GM23338 (cell line): ENCODE data around the gene NKX2-3. TPM values are rescaled to one million over a fixed set of nuclear protein-coding genes. Genes with fewer than 3 reads are reported as not detected.

ENCODE experiments used
- ATAC-seq: fragments of 200-7000 bp; cut with Tn5 transposase; 3 replicates; pipeline ENCODE4 v1.9.1; 2020
- DNase-seq: peaks from one replicate; pipeline ENCODE4 v3.0.0-alpha.2; 2015; ENCODE audit warnings: low spot score
- H2AFZ ChIP-seq: fragments of 200-600 bp; sonication (generic); 2 replicates; pipeline ENCODE4 v1.8.0; 2016; ENCODE audit warnings: antibody characterized with exemption, mild to moderate bottlenecking, moderate library complexity
- H3F3A ChIP-seq: fragments of 200-600 bp; sonication (generic); replicated peaks from 2 replicates; pipeline ENCODE4 v1.8.0; 2017; ENCODE audit warnings: antibody characterized with exemption, mixed run types, low read depth
- H3K27ac ChIP-seq: fragments of 200-600 bp; sonication (generic); 2 replicates; pipeline ENCODE4 v1.6.1; 2016; ENCODE audit warnings: low read depth
- H3K27me3 ChIP-seq: fragments of 200-600 bp; sonication (generic); 2 replicates; pipeline ENCODE4 v1.8.0; 2016; ENCODE audit warnings: mild to moderate bottlenecking, mixed run types, moderate library complexity; ENCODE audit not compliant: insufficient read depth
- H3K36me3 ChIP-seq: fragments of 200-600 bp; sonication (generic); 2 replicates; pipeline ENCODE4 v1.8.0; 2016; ENCODE audit warnings: mild to moderate bottlenecking; ENCODE audit not compliant: insufficient read depth
- H3K4me1 ChIP-seq: fragments of 200-600 bp; sonication (generic); 2 replicates; pipeline ENCODE4 v1.8.0; 2016; ENCODE audit warnings: mild to moderate bottlenecking, moderate library complexity; ENCODE audit not compliant: insufficient read depth
- H3K4me2 ChIP-seq: fragments of 200-600 bp; sonication (generic); 2 replicates; pipeline ENCODE4 v1.7.1; 2017; ENCODE audit warnings: mixed run types
- H3K4me3 ChIP-seq: fragments of 200-600 bp; sonication (generic); 2 replicates; pipeline ENCODE4 v1.6.1; 2016; ENCODE audit warnings: mixed run types
- H3K79me2 ChIP-seq: fragments of 200-600 bp; sonication (generic); replicated peaks from 2 replicates; pipeline ENCODE4 v1.8.0; 2017; ENCODE audit warnings: mild to moderate bottlenecking; ENCODE audit not compliant: insufficient read depth
- H3K9me2 ChIP-seq: fragments of 200-600 bp; sonication (generic); 2 replicates; pipeline ENCODE4 v1.8.0; 2017; ENCODE audit not compliant: insufficient read depth
- H4K20me1 ChIP-seq: fragments of 200-600 bp; sonication (generic); replicated peaks from 2 replicates; pipeline ENCODE4 v1.8.0; 2017; ENCODE audit warnings: mild to moderate bottlenecking; ENCODE audit not compliant: insufficient read depth
- H3K27ac Mint-ChIP-seq: 2 replicates; pipeline ENCODE4 v1.8.0; 2020; ENCODE audit warnings: inconsistent platforms, mild to moderate bottlenecking, moderate library complexity, mixed read lengths
- H3K27me3 Mint-ChIP-seq: 3 replicates; pipeline ENCODE4 v1.8.0; 2022; ENCODE audit warnings: low read depth, mild to moderate bottlenecking, moderate library complexity, mixed read lengths, inconsistent platforms; ENCODE audit not compliant: insufficient read depth, poor library complexity
- H3K36me3 Mint-ChIP-seq: 3 replicates; pipeline ENCODE4 v1.8.0; 2021; ENCODE audit warnings: low read depth, mild to moderate bottlenecking, inconsistent platforms, moderate library complexity, mixed read lengths
- H3K4me1 Mint-ChIP-seq: 3 replicates; pipeline ENCODE4 v1.8.0; 2020; ENCODE audit warnings: mild to moderate bottlenecking, inconsistent platforms, mixed read lengths
- H3K4me3 Mint-ChIP-seq: 3 replicates; pipeline ENCODE4 v1.8.0; 2021; ENCODE audit warnings: moderate library complexity, mild to moderate bottlenecking, inconsistent platforms, mixed read lengths
- H3K9me3 Mint-ChIP-seq: 3 replicates; pipeline ENCODE4 v1.8.0; 2020; ENCODE audit warnings: moderate library complexity, mild to moderate bottlenecking, inconsistent platforms, mixed read lengths
- CREB1 ChIP-seq: fragments of 250-450 bp; sonication (Bioruptor Pico); IDR thresholded peaks from 2 replicates; pipeline ENCODE4 v1.5.0; 2020; ENCODE audit warnings: low read depth, mild to moderate bottlenecking, moderate library complexity
- ETS1 ChIP-seq: IDR thresholded peaks from 2 replicates; pipeline ENCODE4 v1.6.1; 2016; ENCODE audit warnings: antibody characterized with exemption
- EZH2 ChIP-seq: fragments of 200-600 bp; sonication (generic); IDR thresholded peaks from one replicate; pipeline ENCODE4 v1.8.0; 2017; ENCODE audit warnings: antibody characterized with exemption, mild to moderate bottlenecking, low read depth; ENCODE audit not compliant: unreplicated experiment
- EZH2phosphoT487 ChIP-seq: fragments of 200-600 bp; sonication (generic); IDR thresholded peaks from one replicate; pipeline ENCODE4 v1.8.1; 2018; ENCODE audit warnings: antibody characterized with exemption; ENCODE audit not compliant: unreplicated experiment
- JUNB ChIP-seq: IDR thresholded peaks from one replicate; pipeline ENCODE4 v1.6.1; 2016; ENCODE audit warnings: antibody characterized with exemption; ENCODE audit not compliant: unreplicated experiment
- NANOG ChIP-seq: IDR thresholded peaks from 2 replicates; pipeline ENCODE4 v1.6.1; 2016; ENCODE audit warnings: antibody characterized with exemption, borderline replicate concordance
- POLR2AphosphoS5 ChIP-seq: IDR thresholded peaks from 2 replicates; pipeline ENCODE4 v1.6.1; 2016; ENCODE audit warnings: antibody characterized with exemption, low read depth
- REST ChIP-seq: IDR thresholded peaks from one replicate; pipeline ENCODE4 v1.6.1; 2018; ENCODE audit warnings: antibody characterized with exemption; ENCODE audit not compliant: unreplicated experiment
- STAT1 ChIP-seq: IDR thresholded peaks from one replicate; pipeline ENCODE4 v1.6.1; 2016; ENCODE audit warnings: antibody characterized with exemption; ENCODE audit not compliant: unreplicated experiment
- ZNF114 ChIP-seq: fragments of 250-450 bp; sonication (Bioruptor Pico); IDR thresholded peaks from 2 replicates; pipeline ENCODE4 v1.5.0; 2020; ENCODE audit warnings: mild to moderate bottlenecking, moderate library complexity
- ZNF331 ChIP-seq: fragments of 250-450 bp; sonication (Bioruptor Pico); IDR thresholded peaks from 2 replicates; pipeline ENCODE4 v1.5.0; 2020; ENCODE audit warnings: low read depth, mild to moderate bottlenecking, moderate library complexity
- ZNF462 ChIP-seq: fragments of 250-450 bp; sonication (Bioruptor Pico); IDR thresholded peaks from 2 replicates; pipeline ENCODE4 v1.5.0; 2020; ENCODE audit warnings: mild to moderate bottlenecking, moderate library complexity
- polyA plus RNA-seq: library from polyadenylated mRNA; unstranded; fragments of >200 nt; fragmentation: Nextera tagmentation; extraction: Ambion mirVana; gene quantifications from 2 replicates; pipeline ENCODE4 v1.2.1, GENCODE V29; 2016
- total RNA-seq: library from RNA; depleted of rRNA; stranded (reverse); fragments of >200 nt; shearing (Covaris generic); gene quantifications from 2 replicates; pipeline ENCODE4 v1.2.3, GENCODE V29; 2014
- TF ChIP-seq, protein P1 (sequence below), 2 experiments: fragments of 200-600 bp in 1 of 2; sonication (generic) in 1 of 2; conservative IDR thresholded peaks; 2 replicates each; pipeline versions ENCODE4 v1.5.1 to v1.6.1; 2016 to 2017; ENCODE audit warnings: antibody characterized with exemption in 2 of 2, low read depth in 2 of 2, mild to moderate bottlenecking in 2 of 2, moderate library complexity in 1 of 2

The NKX2-3 gene
- total and polyA plus RNA-seq, 2 experiments from 2014 or later = not detected

DNA sequence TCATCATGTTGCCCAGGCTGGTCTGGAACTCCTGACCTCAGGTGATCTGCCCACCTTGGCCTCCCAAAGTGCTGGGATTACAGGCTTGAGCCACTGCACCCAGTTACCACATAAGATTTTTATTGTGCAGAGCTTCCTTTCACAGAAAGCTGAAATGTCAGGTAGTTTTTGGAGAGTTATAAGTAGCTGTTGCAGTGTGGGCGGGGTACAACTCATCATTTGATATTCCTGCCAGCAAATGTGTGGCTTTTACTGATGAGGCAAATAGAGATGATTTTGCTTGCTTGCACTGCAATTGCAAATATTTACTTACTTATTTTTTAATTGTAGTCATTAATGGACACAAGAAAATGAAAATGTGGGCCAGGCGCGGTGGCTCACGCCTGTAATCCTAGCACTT, 32.4 kb downstream of the NKX2-3 start:
- ATAC-seq (no peak), DNase-seq (no peak)
- Histone ChIP-seq H2AFZ (no peak overlapping the region), H3K4me1 (peaks cover 3% of the 10 kb centered on the region; the same call in 1 of the 2 replicates), H3K27ac (no peak overlapping the region), H3F3A (no peaks in the 10 kb centered on the region), H3K4me3 (no peak overlapping the region), H3K4me2 (no peak overlapping the region), H3K9me2 (no peaks in the 10 kb centered on the region), H3K27me3 (no peaks in the 10 kb centered on the region), H3K79me2 (no peaks in the 10 kb centered on the region), H3K36me3 (no peaks in the 10 kb centered on the region), H4K20me1 (no peaks in the 10 kb centered on the region)
- TF ChIP-seq ZNF114 (CRISPR knock-in tag) (no peak), EZH2phosphoT487 (no peak), REST (no peak), POLR2AphosphoS5 (no peak), ZNF462 (CRISPR knock-in tag) (no peak), NANOG (no peak), ETS1 (no peak), STAT1 (no peak), CREB1 (CRISPR knock-in tag) (no peak), EZH2 (no peak), ZNF331 (CRISPR knock-in tag) (no peak), JUNB (no peak)
- TF ChIP-seq, protein P1, sequence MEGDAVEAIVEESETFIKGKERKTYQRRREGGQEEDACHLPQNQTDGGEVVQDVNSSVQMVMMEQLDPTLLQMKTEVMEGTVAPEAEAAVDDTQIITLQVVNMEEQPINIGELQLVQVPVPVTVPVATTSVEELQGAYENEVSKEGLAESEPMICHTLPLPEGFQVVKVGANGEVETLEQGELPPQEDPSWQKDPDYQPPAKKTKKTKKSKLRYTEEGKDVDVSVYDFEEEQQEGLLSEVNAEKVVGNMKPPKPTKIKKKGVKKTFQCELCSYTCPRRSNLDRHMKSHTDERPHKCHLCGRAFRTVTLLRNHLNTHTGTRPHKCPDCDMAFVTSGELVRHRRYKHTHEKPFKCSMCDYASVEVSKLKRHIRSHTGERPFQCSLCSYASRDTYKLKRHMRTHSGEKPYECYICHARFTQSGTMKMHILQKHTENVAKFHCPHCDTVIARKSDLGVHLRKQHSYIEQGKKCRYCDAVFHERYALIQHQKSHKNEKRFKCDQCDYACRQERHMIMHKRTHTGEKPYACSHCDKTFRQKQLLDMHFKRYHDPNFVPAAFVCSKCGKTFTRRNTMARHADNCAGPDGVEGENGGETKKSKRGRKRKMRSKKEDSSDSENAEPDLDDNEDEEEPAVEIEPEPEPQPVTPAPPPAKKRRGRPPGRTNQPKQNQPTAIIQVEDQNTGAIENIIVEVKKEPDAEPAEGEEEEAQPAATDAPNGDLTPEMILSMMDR (conservative IDR thresholded peaks at IDR 0.05; ENCODE audit: low read depth in 2 of 2) = no peak
- Mint-ChIP-seq H3K36me3 (no peaks in the 10 kb centered on the region), H3K27ac (no peak overlapping the region), H3K27me3 (peaks cover 6% of the 10 kb centered on the region), H3K4me1 (peaks cover 16% of the 10 kb centered on the region), H3K4me3 (no peak overlapping the region), H3K9me3 (no peaks in the 10 kb centered on the region)
